ENCODE measurements around the gene NHSL2. TPM values are rescaled to one million over a fixed set of nuclear protein-coding genes. Genes with fewer than 3 reads are reported as not detected.

Gene NHSL2
- total and polyA plus RNA-seq, 2 experiments from 2014 or later: 4.7 to 9.5 TPM

- Mint-ChIP-seq H3K27ac (no peak overlapping the region), H3K36me3 (ENCODE audit: low read depth) (no peaks in the 10 kb centered on the region; the same call in 2 of the 3 replicates), H3K27me3 (ENCODE audit: insufficient read depth, low read depth, poor library complexity) (peaks cover 3% of the 10 kb centered on the region), H3K4me3 (no peak overlapping the region), H3K4me1 (peaks cover 23% of the 10 kb centered on the region; the same call in 2 of the 3 replicates), H3K9me3 (no peaks in the 10 kb centered on the region)
- no peaks in the 10 kb centered on the region for H3K27me3 ChIP-seq (ENCODE audit: insufficient read depth)
- no peaks in the 10 kb centered on the region for H3K9me2 ChIP-seq (ENCODE audit: insufficient read depth)
- TF ChIP-seq EZH2 (IDR thresholded peaks at IDR 0.05; ENCODE audit: low read depth, unreplicated experiment) (no peak), ETS1 (IDR thresholded peaks at IDR 0.05) (no peak), ZNF114 (CRISPR knock-in tag; IDR thresholded peaks at IDR 0.05) (no peak), JUNB (IDR thresholded peaks at IDR 0.05; ENCODE audit: unreplicated experiment) (no peak), CTCF (conservative IDR thresholded peaks at IDR 0.05; ENCODE audit: low read depth in 2 of 2) (no peak), EZH2phosphoT487 (IDR thresholded peaks at IDR 0.05; ENCODE audit: unreplicated experiment) (no peak), STAT1 (IDR thresholded peaks at IDR 0.05; ENCODE audit: unreplicated experiment) (no peak), POLR2AphosphoS5 (IDR thresholded peaks at IDR 0.05; ENCODE audit: low read depth) (no peak), NANOG (IDR thresholded peaks at IDR 0.05; ENCODE audit: borderline replicate concordance) (no peak), ZNF331 (CRISPR knock-in tag; IDR thresholded peaks at IDR 0.05; ENCODE audit: low read depth) (no peak), ZNF462 (CRISPR knock-in tag; IDR thresholded peaks at IDR 0.05) (no peak), REST (IDR thresholded peaks at IDR 0.05; ENCODE audit: unreplicated experiment) (no peak), CREB1 (CRISPR knock-in tag; IDR thresholded peaks at IDR 0.05; ENCODE audit: low read depth) (no peak)
- ATAC-seq (no peak), DNase-seq (ENCODE audit: low spot score) (no peak)
- no peak overlapping the region for H3K4me2 ChIP-seq
- H3K27ac ChIP-seq (ENCODE audit: low read depth): no peak overlapping the region
- no peaks in the 10 kb centered on the region for H3K79me2 ChIP-seq (replicated peaks; ENCODE audit: insufficient read depth)
- no peaks in the 10 kb centered on the region for H3K36me3 ChIP-seq (ENCODE audit: insufficient read depth)
- no peak overlapping the region for H3K4me3 ChIP-seq
- H4K20me1 ChIP-seq (replicated peaks; ENCODE audit: insufficient read depth): no peaks in the 10 kb centered on the region
- peaks cover 12% of the 10 kb centered on the region for H3K4me1 ChIP-seq (ENCODE audit: insufficient read depth)
- H3F3A ChIP-seq (replicated peaks; ENCODE audit: low read depth): no peaks in the 10 kb centered on the region
- no peak overlapping the region for H2AFZ ChIP-seq
These were observed 163.0 kb downstream of the NHSL2 start for GRCh38 chrX:72073633-72074032.

Measured in GM23338 (cell line).